NCI-H526 treated with DMSO at 0.1 percent for 48 hours (cell line): ENCODE measurements around the gene LANCL1.

Source experiments
- DNase-seq: peaks from one replicate; lab custom pipeline; 2025; lab: John Stamatoyannopoulos, UW

The LANCL1 gene

DNA sequence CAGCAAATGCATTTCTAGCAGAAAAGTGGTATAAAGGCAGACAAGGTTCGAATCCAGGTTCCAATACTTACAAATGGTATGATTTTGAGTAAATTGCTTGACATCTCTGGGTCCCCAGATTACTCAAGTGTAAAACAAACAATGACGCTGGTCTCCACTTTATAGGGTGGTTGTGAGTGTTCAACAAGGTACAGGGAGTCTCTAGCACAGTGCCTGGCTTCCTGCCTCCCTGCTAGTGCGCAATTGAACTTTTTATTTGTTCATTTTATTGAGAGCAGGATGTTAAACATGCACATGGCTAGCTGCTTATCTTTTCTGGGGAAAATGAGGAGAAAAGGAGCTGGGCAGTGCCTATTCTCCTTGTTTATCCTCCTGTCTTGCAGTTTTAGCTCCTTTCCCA is 86.7 kb downstream of the LANCL1 start:
- no peak for DNase-seq

- DNase-seq, result no peak
Observed at GRCh38 chr2:210388148-210388547, 88.4 kb downstream of the LANCL1 start.

DNA sequence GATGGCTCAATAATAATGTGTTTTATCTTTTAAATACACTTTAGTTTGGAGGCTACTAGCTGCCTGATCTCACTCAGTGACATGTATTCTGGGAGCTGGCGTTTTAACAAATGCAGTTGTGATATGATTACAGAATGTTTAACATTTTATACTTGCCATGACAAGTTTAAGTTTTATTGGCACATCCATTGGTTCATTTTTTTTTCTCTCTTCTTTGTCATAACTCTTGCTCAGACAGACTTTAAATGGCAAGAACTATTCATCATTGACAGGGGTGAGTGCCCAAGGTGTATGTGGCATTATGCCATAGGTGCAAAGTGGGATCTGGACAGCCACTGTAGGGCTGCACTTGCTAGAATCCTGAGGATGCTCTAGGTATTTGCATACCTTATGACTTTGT is 89.5 kb downstream of the LANCL1 start:
- DNase-seq, result no peak
